Testis (tissue), 2 donors: ENCODE data around the gene KCNE4.

Experiments used
- CTCF ChIP-seq, 3 experiments: fragments of 450-650 bp in 2 of 3; fragments of 200-600 bp in 1 of 3; sonication (generic) in 1 of 3; IDR thresholded peaks; one replicate each; pipeline ENCODE4 v1.5.1; 2016 to 2019; ENCODE audit warnings: antibody characterized with exemption in 3 of 3, mild to moderate bottlenecking in 2 of 3, moderate library complexity in 1 of 3
- POLR2A ChIP-seq: fragments of 450-650 bp; IDR thresholded peaks from one replicate; pipeline ENCODE4 v1.6.1; 2017; ENCODE audit warnings: antibody characterized with exemption, mild to moderate bottlenecking, moderate library complexity

GRCh38 chr2:223003191-223003590 is 48.8 kb upstream of the KCNE4 start:
- TF ChIP-seq CTCF (IDR thresholded peaks at IDR 0.05) (no peak), POLR2A (no peak)
